Measurements from ENCODE around the gene ZMYM4. TPM values are rescaled to one million over a fixed set of nuclear protein-coding genes. Genes with fewer than 3 reads are reported as not detected.

Gene ZMYM4
- polyA plus RNA-seq, 1 of the 3 experiments (the other 2 are of a cell fraction) = 12.2 TPM

GRCh38 chr1:35369922-35370671, 101.6 kb downstream of the ZMYM4 start:
- Histone ChIP-seq H3K9ac (no peak overlapping the region), H3K4me1 (ENCODE audit: control insufficient read depth in 1 of 2, insufficient read depth in 2 of 2, low read depth in 1 of 2, low read length in 1 of 2) (peaks cover 9% of the 10 kb centered on the region in 2 experiments; a peak in 3 of 4 replicates), H3K9me2 (no peaks in the 10 kb centered on the region), H3K4me3 (ENCODE audit: low read depth in 2 of 2, low read length in 1 of 2) (no peak overlapping the region), H3K36me3 (replicated peaks in 1 of 2; ENCODE audit: control insufficient read depth in 1 of 2, insufficient read depth in 2 of 2, low read length in 1 of 2) (peaks cover 11 to 45% of the 10 kb centered on the region in 2 experiments), H3K27ac (ENCODE audit: low read depth in 2 of 2, low read length in 1 of 2) (peak overlapping the region; percentile 69 to 78; a peak in 3 of 4 replicates), H3K27me3 (ENCODE audit: insufficient read depth) (no peaks in the 10 kb centered on the region), H4K20me1 (ENCODE audit: insufficient read depth) (peaks cover 4% of the 10 kb centered on the region; the same call in 1 of the 2 replicates), H3K4me2 (no peak overlapping the region), H3K9me3 (no peaks in the 10 kb centered on the region), H2AFZ (ENCODE audit: low read depth) (no peak overlapping the region), H3K79me2 (ENCODE audit: insufficient read depth) (peaks cover 35% of the 10 kb centered on the region; the same call in 1 of the 2 replicates), H3F3A (replicated peaks; ENCODE audit: insufficient read depth) (peaks cover 35% of the 10 kb centered on the region)
- peak; percentile 73 for DNase-seq
- no peak for TF ChIP-seq MEF2A (IDR thresholded peaks at IDR 0.05; ENCODE audit: borderline replicate concordance, low read depth)
- TF ChIP-seq TCF12 (IDR thresholded peaks at IDR 0.05) = peak; percentile 60; the same call in 1 of the 2 replicates
- no peak for TF ChIP-seq YY1 (IDR thresholded peaks at IDR 0.05; ENCODE audit: low read depth)
- no peak for TF ChIP-seq PBX3 (IDR thresholded peaks at IDR 0.05)
- no peak for TF ChIP-seq SIN3A (IDR thresholded peaks at IDR 0.05; ENCODE audit: borderline replicate concordance, low read depth, low read length)
- peak; percentile 35 for TF ChIP-seq CHD2 (IDR thresholded peaks at IDR 0.05; ENCODE audit: low read length, partially characterized antibody)
- TF ChIP-seq MXI1 (IDR thresholded peaks at IDR 0.05; ENCODE audit: low read depth, low read length) = no peak
- TF ChIP-seq ELF1 (IDR thresholded peaks at IDR 0.05) = no peak
- peak; percentile 50; the same call in 1 of the 2 replicates for TF ChIP-seq RCOR1 (IDR thresholded peaks at IDR 0.05; ENCODE audit: low read length)
- no peak for TF ChIP-seq EZH2phosphoT487 (IDR thresholded peaks at IDR 0.05; ENCODE audit: borderline replicate concordance, low read depth)
- 61% methylated on average over 4 of the region's 4 CpGs for WGBS (ENCODE audit: low lambda C conversion rate)
- ChIA-PET POLR2A (interaction anchor here (0.6 to 1.1 kb wide), 4 partner anchors 13 to 512 kb away, joined by 3 to 6 read pairs (median 4); partner anchors contain the start of gene SFPQ), CTCF (interaction anchor here (0.7 to 0.8 kb wide), 2 partner anchors 8 to 26 kb away, joined by 3 read pairs; no protein-coding TSS in a partner anchor)

GRCh38 chr1:35371506-35371905, 103.0 kb downstream of the ZMYM4 start:
- no peak overlapping the region for H3K4me3 ChIP-seq (ENCODE audit: low read depth in 2 of 2, low read length in 1 of 2)
- 82% methylated on average over 4 of the region's 4 CpGs for WGBS (ENCODE audit: low lambda C conversion rate)
- H3K9me3 ChIP-seq = no peaks in the 10 kb centered on the region
- no peak overlapping the region for H3K27ac ChIP-seq (ENCODE audit: low read depth in 2 of 2, low read length in 1 of 2)
- peaks cover 4% of the 10 kb centered on the region; the same call in 1 of the 2 replicates for H4K20me1 ChIP-seq (ENCODE audit: insufficient read depth)
- H3K36me3 ChIP-seq (replicated peaks in 1 of 2; ENCODE audit: control insufficient read depth in 1 of 2, insufficient read depth in 2 of 2, low read length in 1 of 2) = peaks cover 7 to 49% of the 10 kb centered on the region in 2 experiments
- peaks cover 9% of the 10 kb centered on the region in 2 experiments; a peak in 3 of 4 replicates for H3K4me1 ChIP-seq (ENCODE audit: control insufficient read depth in 1 of 2, insufficient read depth in 2 of 2, low read depth in 1 of 2, low read length in 1 of 2)
- H3K9me2 ChIP-seq = no peaks in the 10 kb centered on the region
- no peak overlapping the region for H2AFZ ChIP-seq (ENCODE audit: low read depth)
- POLR2A ChIA-PET = no interaction called here
- DNase-seq = no peak
- TF ChIP-seq USF1 (IDR thresholded peaks at IDR 0.05; ENCODE audit: borderline replicate concordance, low read depth) (no peak), REST (IDR thresholded peaks at IDR 0.05; ENCODE audit: low read depth, low read length) (no peak), POLR2AphosphoS5 (IDR thresholded peaks at IDR 0.05; ENCODE audit: low read depth, low read length) (no peak), MAX (IDR thresholded peaks at IDR 0.05; ENCODE audit: low read depth) (no peak), FOXJ3 (CRISPR knock-in tag; IDR thresholded peaks at IDR 0.05) (no peak), SMC3 (IDR thresholded peaks at IDR 0.05; ENCODE audit: low read depth, low read length) (no peak), RXRA (IDR thresholded peaks at IDR 0.05; ENCODE audit: borderline replicate concordance, low read depth) (no peak), GABPA (IDR thresholded peaks at IDR 0.05; ENCODE audit: low read depth) (no peak), USF2 (IDR thresholded peaks at IDR 0.05; ENCODE audit: borderline replicate concordance, low read depth, low read length) (no peak), EP300 (IDR thresholded peaks at IDR 0.05; ENCODE audit: borderline replicate concordance in 1 of 2, low read depth in 1 of 2, low read length in 1 of 2) (no peak)
- no peaks in the 10 kb centered on the region for H3K27me3 ChIP-seq (ENCODE audit: insufficient read depth)
- no peak overlapping the region for H3K9ac ChIP-seq
- CTCF ChIA-PET = interaction anchor here (0.7 to 1.0 kb wide), 2 partner anchors 58 to 461 kb away, joined by 3 read pairs; no protein-coding TSS in a partner anchor
- H3K79me2 ChIP-seq (ENCODE audit: insufficient read depth) = peaks cover 30% of the 10 kb centered on the region; the same call in 1 of the 2 replicates
- H3K4me2 ChIP-seq = no peak overlapping the region
- peaks cover 40% of the 10 kb centered on the region for H3F3A ChIP-seq (replicated peaks; ENCODE audit: insufficient read depth)
